IMR-90 (cell line): ENCODE measurements around the gene B4GALNT3. TPM values are rescaled to one million over a fixed set of nuclear protein-coding genes. Genes with fewer than 3 reads are reported as not detected.

Experiments used
- ATAC-seq: fragments of 200-7000 bp; cut with Tn5 transposase; 2 replicates; pipeline ENCODE4 v1.9.1; 2020; ENCODE audit warnings: low read depth, mild to moderate bottlenecking, moderate library complexity
- BruUV-seq: library from RNA; stranded (reverse); fragments of 400-500 nt; replicated peaks from 2 replicates; lab custom pipeline; 2021; lab: Mats Ljungman, UMichigan
- CTCF ChIA-PET: fragments of 300-600 bp; formaldehyde crosslinking; extraction: SDS; loops from one replicate; lab custom pipeline; 2021; ENCODE audit warnings: antibody characterized with exemption; lab: Yijun Ruan, JAX
- POLR2A ChIA-PET: fragments of 300-600 bp; sonication (Branson Sonifier 250); formaldehyde crosslinking; loops from one replicate; lab custom pipeline; 2022; ENCODE audit warnings: antibody characterized with exemption; ENCODE audit not compliant: unreplicated experiment; lab: Charles Lee
- DNase-seq: peaks from one replicate; pipeline ENCODE4 v3.0.0; 2013
- H2AFZ ChIP-seq: replicated peaks from 2 replicates; pipeline ENCODE3; 2013; ENCODE audit warnings: low read length, mild to moderate bottlenecking; ENCODE audit not compliant: poor library complexity
- H2AK5ac ChIP-seq: 2 replicates; pipeline ENCODE4 v1.6.1; 2013; ENCODE audit warnings: low read depth, low read length, inconsistent platforms
- H2AK9ac ChIP-seq: replicated peaks from 2 replicates; pipeline ENCODE3; 2013; ENCODE audit warnings: mild to moderate bottlenecking, low read depth, low read length, moderate library complexity; ENCODE audit not compliant: poor library complexity
- H2BK120ac ChIP-seq: 2 replicates; pipeline ENCODE4 v1.6.1; 2013; ENCODE audit warnings: low read depth, low read length, inconsistent platforms
- H2BK15ac ChIP-seq: 3 replicates; pipeline ENCODE4 v1.6.1; 2013; ENCODE audit warnings: low read depth, low read length, inconsistent platforms
- H2BK20ac ChIP-seq: 2 replicates; pipeline ENCODE4 v1.6.1; 2013; ENCODE audit warnings: low read depth, mild to moderate bottlenecking, inconsistent platforms, low read length, moderate library complexity
- H2BK5ac ChIP-seq: 2 replicates; pipeline ENCODE4 v1.6.1; 2013; ENCODE audit warnings: mild to moderate bottlenecking, low read depth, low read length, inconsistent platforms; ENCODE audit not compliant: poor library complexity, severe bottlenecking
- H3K14ac ChIP-seq: replicated peaks from 2 replicates; pipeline ENCODE4 v1.6.1; 2013; ENCODE audit warnings: low read depth, low read length, inconsistent platforms
- H3K18ac ChIP-seq: 2 replicates; pipeline ENCODE4 v1.6.1; 2013; ENCODE audit warnings: low read depth, low read length, control low read depth
- H3K23ac ChIP-seq: 2 replicates; pipeline ENCODE4 v1.6.1; 2013; ENCODE audit warnings: low read depth, low read length, inconsistent platforms
- H3K27ac ChIP-seq: 2 replicates; pipeline ENCODE4 v1.5.1; 2013; ENCODE audit warnings: mild to moderate bottlenecking, control low read depth, low read length; ENCODE audit not compliant: insufficient read depth
- H3K27me3 ChIP-seq: 2 replicates; pipeline ENCODE4 v1.6.1; 2013; ENCODE audit warnings: low read length; ENCODE audit not compliant: control insufficient read depth, insufficient read depth
- H3K36me3 ChIP-seq: 2 replicates; pipeline ENCODE4 v1.6.1; 2013; ENCODE audit warnings: low read length, mixed read lengths; ENCODE audit not compliant: control insufficient read depth, insufficient read depth
- H3K4ac ChIP-seq: 2 replicates; pipeline ENCODE4 v1.6.1; 2013; ENCODE audit warnings: low read depth, low read length, inconsistent platforms
- H3K4me1 ChIP-seq: 2 replicates; pipeline ENCODE4 v1.6.1; 2013; ENCODE audit warnings: low read length, mixed read lengths; ENCODE audit not compliant: control insufficient read depth, insufficient read depth
- H3K4me2 ChIP-seq: 2 replicates; pipeline ENCODE4 v1.6.1; 2013; ENCODE audit warnings: low read depth, mild to moderate bottlenecking, control low read depth, low read length, moderate library complexity
- H3K4me3 ChIP-seq: 2 replicates; pipeline ENCODE4 v1.5.1; 2013; ENCODE audit warnings: low read depth, mild to moderate bottlenecking, control low read depth, low read length, moderate library complexity; ENCODE audit not compliant: insufficient read depth
- H3K56ac ChIP-seq: 2 replicates; pipeline ENCODE4 v1.6.1; 2013; ENCODE audit warnings: low read length, inconsistent platforms; ENCODE audit not compliant: insufficient read depth; ENCODE audit errors: extremely low read depth
- H3K79me1 ChIP-seq, 2 experiments: 2 replicates each; pipeline ENCODE4 v1.6.1; 2013; ENCODE audit warnings: low read length in 2 of 2, inconsistent platforms in 1 of 2, low read depth in 1 of 2
- H3K9ac ChIP-seq: 2 replicates; pipeline ENCODE4 v1.6.1; 2013; ENCODE audit warnings: low read depth, low read length, control low read depth
- H3K9me1 ChIP-seq: 2 replicates; pipeline ENCODE4 v1.6.1; 2013; ENCODE audit warnings: low read length, inconsistent platforms; ENCODE audit not compliant: insufficient read depth
- H3K9me3 ChIP-seq: 2 replicates; pipeline ENCODE4 v1.6.1; 2013; ENCODE audit warnings: low read length; ENCODE audit not compliant: control insufficient read depth, insufficient read depth
- H4K20me1 ChIP-seq: 2 replicates; pipeline ENCODE4 v1.6.1; 2013; ENCODE audit warnings: low read length, inconsistent platforms; ENCODE audit not compliant: insufficient read depth
- H4K5ac ChIP-seq: 2 replicates; pipeline ENCODE4 v1.6.1; 2013; ENCODE audit warnings: mild to moderate bottlenecking, low read depth, low read length, control low read depth
- H4K8ac ChIP-seq, 2 experiments: 2 replicates each; pipeline ENCODE4 v1.6.1; 2013; ENCODE audit warnings: low read depth in 2 of 2, low read length in 2 of 2, control low read depth in 1 of 2, inconsistent platforms in 1 of 2
- H4K91ac ChIP-seq: 2 replicates; pipeline ENCODE4 v1.6.1; 2013; ENCODE audit warnings: low read depth, low read length, inconsistent platforms; ENCODE audit not compliant: insufficient read depth
- BHLHE40 ChIP-seq: fragments of 150-350 bp; IDR thresholded peaks from 2 replicates; pipeline ENCODE4 v1.6.1; 2016; ENCODE audit warnings: mild to moderate bottlenecking, low read depth, low read length
- FOS ChIP-seq: fragments of 150-350 bp; IDR thresholded peaks from 2 replicates; pipeline ENCODE4 v1.6.1; 2016; ENCODE audit warnings: low read depth, low read length
- MAFK ChIP-seq: IDR thresholded peaks from 2 replicates; pipeline ENCODE4 v1.6.1; 2012; ENCODE audit warnings: low read depth, low read length, improper control_type of control experiment
- MAZ ChIP-seq: IDR thresholded peaks from 2 replicates; pipeline ENCODE4 v1.6.1; 2012; ENCODE audit warnings: low read depth, mild to moderate bottlenecking, low read length, improper control_type of control experiment, moderate library complexity, borderline replicate concordance
- RFX5 ChIP-seq: IDR thresholded peaks from 2 replicates; pipeline ENCODE4 v1.8.0; 2012; ENCODE audit warnings: low read depth, mild to moderate bottlenecking, low read length, moderate library complexity
- SMC3 ChIP-seq: fragments of 150-350 bp; IDR thresholded peaks from 2 replicates; pipeline ENCODE4 v1.6.1; 2016; ENCODE audit warnings: low read depth, mild to moderate bottlenecking, antibody characterized with exemption, low read length, moderate library complexity
- WGBS, 2 experiments: methylation state at CpG; one replicate each; pipeline versions ENCODE4 v1.1.5 to v1.1.7; 2013; ENCODE audit warnings: missing lambda C conversion rate in 2 of 2; ENCODE audit not compliant: insufficient read length in 1 of 2; ENCODE audit errors: extremely low coverage in 2 of 2; 5-methylcytosine and 5-hydroxymethylcytosine counted together
- dilution Hi-C: fragments of 300-500 bp; cut with HindIII; formaldehyde crosslinking; loops from one replicate; pipeline ENCODE4 v1.14.3; 2018; ENCODE audit warnings: low sequenced_read_pairs; ENCODE audit not compliant: unreplicated experiment
- in situ Hi-C: fragments of 300-500 bp; cut with MboI; formaldehyde crosslinking; loops from 3 replicates; pipeline ENCODE4 v1.14.3; 2019; ENCODE audit warnings: low sequenced_read_pairs, inconsistent platforms, mixed read lengths
- intact Hi-C: fragments of 100-400 bp; cut with micrococcal nuclease; formaldehyde crosslinking; loops from 2 replicates; pipeline ENCODE4 v1.10.0; 2022
- polyA plus RNA-seq, 3 experiments: library from polyadenylated mRNA; depleted of rRNA; stranded (reverse); fragments of >200 nt; gene quantifications; 2 replicates each; pipeline ENCODE4 v1.2.3, GENCODE V29; 2012; ENCODE audit warnings: low replicate concordance in 1 of 3
- total RNA-seq: library from RNA; depleted of rRNA; stranded (reverse); fragments of >200 nt; gene quantifications from 2 replicates; pipeline ENCODE4 v1.2.3, GENCODE V29; 2012
- TF ChIP-seq, protein P1 (sequence below): fragments of 150-350 bp; IDR thresholded peaks from 2 replicates; pipeline ENCODE4 v1.6.1; 2017; ENCODE audit warnings: mild to moderate bottlenecking, antibody characterized with exemption, low read length, low read depth
- TF ChIP-seq, protein P2 (sequence below): fragments of 150-350 bp; IDR thresholded peaks from 2 replicates; pipeline ENCODE4 v1.6.1; 2016; ENCODE audit warnings: low read depth, mild to moderate bottlenecking, low read length, moderate library complexity, borderline replicate concordance

B4GALNT3 gene
- total and polyA plus RNA-seq, 2 of the 4 experiments (the other 2 are of a cell fraction), result not detected

DNA sequence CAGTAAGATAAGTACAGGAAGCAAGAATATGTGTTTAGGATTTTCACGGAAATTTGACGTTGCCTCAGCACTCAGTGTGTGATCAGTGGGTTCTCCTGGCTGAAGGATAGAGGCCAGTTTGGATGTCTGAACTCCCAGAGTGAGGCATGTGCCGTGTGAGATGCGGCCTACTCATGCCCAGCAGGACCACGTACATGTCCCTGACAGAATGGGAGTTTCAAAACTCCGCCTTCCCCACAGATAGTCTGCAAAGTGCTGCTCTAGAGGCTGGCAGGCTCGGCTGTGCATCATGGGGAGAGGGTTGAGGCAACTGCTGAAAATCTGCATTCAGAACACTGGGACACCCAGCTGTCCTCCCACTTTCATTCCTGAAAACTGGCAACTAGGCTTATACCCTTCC lies 145.2 kb downstream of the B4GALNT3 start:
- H3K56ac ChIP-seq, result no peak overlapping the region
- no peak overlapping the region for H3K4me3 ChIP-seq
- POLR2A ChIA-PET, result no interaction called here
- H3K9me1 ChIP-seq, result peaks cover 1% of the 10 kb centered on the region
- no peak overlapping the region for H3K14ac ChIP-seq
- H3K4me1 ChIP-seq, result peaks cover under 1% of the 10 kb centered on the region; the same call in 1 of the 2 replicates
- no peaks in the 10 kb centered on the region for H3K79me1 ChIP-seq
- dilution Hi-C loops, result no loop called here
- CTCF ChIA-PET, result no interaction called here
- H3K4me2 ChIP-seq, result no peak overlapping the region
- H3K23ac ChIP-seq, result no peak overlapping the region
- H3K18ac ChIP-seq, result no peak overlapping the region
- no peak for ATAC-seq
- TF ChIP-seq, protein P1, sequence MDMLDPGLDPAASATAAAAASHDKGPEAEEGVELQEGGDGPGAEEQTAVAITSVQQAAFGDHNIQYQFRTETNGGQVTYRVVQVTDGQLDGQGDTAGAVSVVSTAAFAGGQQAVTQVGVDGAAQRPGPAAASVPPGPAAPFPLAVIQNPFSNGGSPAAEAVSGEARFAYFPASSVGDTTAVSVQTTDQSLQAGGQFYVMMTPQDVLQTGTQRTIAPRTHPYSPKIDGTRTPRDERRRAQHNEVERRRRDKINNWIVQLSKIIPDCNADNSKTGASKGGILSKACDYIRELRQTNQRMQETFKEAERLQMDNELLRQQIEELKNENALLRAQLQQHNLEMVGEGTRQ, result no peak
- TF ChIP-seq BHLHE40 (no peak), RFX5 (no peak), MAZ (no peak), SMC3 (no peak), FOS (no peak), MAFK (no peak)
- TF ChIP-seq, protein P2, sequence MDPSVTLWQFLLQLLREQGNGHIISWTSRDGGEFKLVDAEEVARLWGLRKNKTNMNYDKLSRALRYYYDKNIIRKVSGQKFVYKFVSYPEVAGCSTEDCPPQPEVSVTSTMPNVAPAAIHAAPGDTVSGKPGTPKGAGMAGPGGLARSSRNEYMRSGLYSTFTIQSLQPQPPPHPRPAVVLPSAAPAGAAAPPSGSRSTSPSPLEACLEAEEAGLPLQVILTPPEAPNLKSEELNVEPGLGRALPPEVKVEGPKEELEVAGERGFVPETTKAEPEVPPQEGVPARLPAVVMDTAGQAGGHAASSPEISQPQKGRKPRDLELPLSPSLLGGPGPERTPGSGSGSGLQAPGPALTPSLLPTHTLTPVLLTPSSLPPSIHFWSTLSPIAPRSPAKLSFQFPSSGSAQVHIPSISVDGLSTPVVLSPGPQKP, result no peak
- H3K9me3 ChIP-seq, result no peaks in the 10 kb centered on the region
- intact Hi-C loops, result no loop called here
- H2AK9ac ChIP-seq, result no peak overlapping the region
- no peak overlapping the region for H4K8ac ChIP-seq
- in situ Hi-C loops, result no loop called here
- no peak overlapping the region for H4K5ac ChIP-seq
- no peak overlapping the region for H2BK5ac ChIP-seq
- H3K27ac ChIP-seq, result no peak overlapping the region
- 100% methylated on average over 1 of the region's 7 CpGs; no CpG with 5 or more reads in 1 of the 2 experiments for WGBS, 2 experiments
- peaks cover 22% of the 10 kb centered on the region for H3K27me3 ChIP-seq
- H2BK120ac ChIP-seq, result no peak overlapping the region
- H2BK15ac ChIP-seq, result no peak overlapping the region
- no peaks in the 10 kb centered on the region for H4K20me1 ChIP-seq
- no peak overlapping the region for H3K9ac ChIP-seq
- no peak for DNase-seq
- no peak overlapping the region for H2BK20ac ChIP-seq
- H2AK5ac ChIP-seq, result no peak overlapping the region
- no peaks in the 10 kb centered on the region for H3K36me3 ChIP-seq
- no peak overlapping the region for H3K4ac ChIP-seq
- no TSS peak for BruUV-seq
- no peak overlapping the region for H4K91ac ChIP-seq
- no peak overlapping the region for H2AFZ ChIP-seq
